Activated CD8-positive, alpha-beta memory T cell treated with anti-CD3 and anti-CD28 coated beads, Interleukin-2, amount 50 U/mL, for 1 hour (primary cell): Measurements from ENCODE around the gene ZNF431.
"Not testable (repeated sequence)": the region's sequence is repeated elsewhere in the genome, so short reads cannot be mapped to it uniquely, and the experiment has no call there.

ENCODE experiments used
- DNase-seq: peaks from one replicate; pipeline ENCODE4 v3.0.0-alpha.2; 2020; ENCODE audit errors: extremely low read depth

The ZNF431 gene

GRCh38 chr19:21141787-21142464, at the start of gene ZNF431:
Gene ZNF431, plus strand, starts transcription at chr19:21142040. Its CDS starts 144 bp downstream, at chr19:21142184.
- DNase-seq = peak; percentile 77

GRCh38 chr19:21092109-21092508, 49.7 kb upstream of the ZNF431 start:
- DNase-seq = no peak

- DNase-seq = no peak
Measured at GRCh38 chr19:21094347-21095025, 47.4 kb upstream of the ZNF431 start.

- DNase-seq = no peak
Measured at GRCh38 chr19:21098291-21098690, 43.5 kb upstream of the ZNF431 start.

- DNase-seq = no peak
Measured at GRCh38 chr19:21101521-21102242, 40.2 kb upstream of the ZNF431 start.

- DNase-seq = no peak
Measured at GRCh38 chr19:21109116-21109515, 32.7 kb upstream of the ZNF431 start.

GRCh38 chr19:21110183-21110582, 31.7 kb upstream of the ZNF431 start:
- no peak for DNase-seq

- DNase-seq = no peak
Measured at GRCh38 chr19:21115430-21115829, 26.4 kb upstream of the ZNF431 start.

GRCh38 chr19:21117041-21117907, 24.6 kb upstream of the ZNF431 start:
- DNase-seq = no peak

GRCh38 chr19:21126078-21126477, 15.8 kb upstream of the ZNF431 start:
- no peak for DNase-seq

- DNase-seq = no peak
Measured at GRCh38 chr19:21127001-21127400, 14.8 kb upstream of the ZNF431 start.

- no peak for DNase-seq
Measured at GRCh38 chr19:21127898-21128297, 13.9 kb upstream of the ZNF431 start.

GRCh38 chr19:21128901-21129698, 12.7 kb upstream of the ZNF431 start:
- no peak for DNase-seq

GRCh38 chr19:21130097-21130775, 11.6 kb upstream of the ZNF431 start:
- no peak for DNase-seq

- no peak for DNase-seq
Measured at GRCh38 chr19:21133633-21134032, 8.2 kb upstream of the ZNF431 start.

GRCh38 chr19:21134934-21135366, 6.9 kb upstream of the ZNF431 start:
- no peak for DNase-seq

GRCh38 chr19:21135433-21135832, 6.4 kb upstream of the ZNF431 start:
- DNase-seq = no peak

- DNase-seq = no peak
Measured at GRCh38 chr19:21138130-21138529, 3.7 kb upstream of the ZNF431 start.

GRCh38 chr19:21141006-21141405, 834 bp upstream of the ZNF431 start:
- DNase-seq = not testable (repeated sequence)

GRCh38 chr19:21143428-21143827, 1.6 kb downstream of the ZNF431 start:
- no peak for DNase-seq
